Memory B cell (primary cell): ENCODE measurements around the gene SLC66A2.
"Not testable (repeated sequence)": the region's sequence is repeated elsewhere in the genome, so short reads cannot be mapped to it uniquely, and the experiment has no call there.

Source experiments
- ATAC-seq: fragments of 150-1000 bp; cut with Tn5 transposase; 2 replicates; pipeline ENCODE4 v1.10.0; 2021; ENCODE audit warnings: low read depth, mild to moderate bottlenecking, moderate library complexity
- DNase-seq, 2 donors: peaks; one replicate each; pipeline ENCODE4 v3.0.0; 2022; ENCODE audit warnings: low spot score in 2 of 2
- H3K27ac Mint-ChIP-seq: one replicate; pipeline ENCODE4 v1.8.0; 2022; ENCODE audit warnings: mild to moderate bottlenecking, moderate library complexity, mixed read lengths
- H3K27me3 Mint-ChIP-seq: one replicate; pipeline ENCODE4 v1.8.0; 2022; ENCODE audit warnings: mixed read lengths
- H3K36me3 Mint-ChIP-seq: one replicate; pipeline ENCODE4 v1.8.0; 2022; ENCODE audit warnings: mild to moderate bottlenecking, mixed read lengths
- H3K4me1 Mint-ChIP-seq: one replicate; pipeline ENCODE4 v1.8.0; 2022; ENCODE audit warnings: mixed read lengths
- H3K4me3 Mint-ChIP-seq: one replicate; pipeline ENCODE4 v1.8.0; 2022; ENCODE audit warnings: mild to moderate bottlenecking, moderate library complexity, mixed read lengths
- H3K9me3 Mint-ChIP-seq: one replicate; pipeline ENCODE4 v1.8.0; 2022; ENCODE audit warnings: mixed read lengths

Gene SLC66A2

DNA sequence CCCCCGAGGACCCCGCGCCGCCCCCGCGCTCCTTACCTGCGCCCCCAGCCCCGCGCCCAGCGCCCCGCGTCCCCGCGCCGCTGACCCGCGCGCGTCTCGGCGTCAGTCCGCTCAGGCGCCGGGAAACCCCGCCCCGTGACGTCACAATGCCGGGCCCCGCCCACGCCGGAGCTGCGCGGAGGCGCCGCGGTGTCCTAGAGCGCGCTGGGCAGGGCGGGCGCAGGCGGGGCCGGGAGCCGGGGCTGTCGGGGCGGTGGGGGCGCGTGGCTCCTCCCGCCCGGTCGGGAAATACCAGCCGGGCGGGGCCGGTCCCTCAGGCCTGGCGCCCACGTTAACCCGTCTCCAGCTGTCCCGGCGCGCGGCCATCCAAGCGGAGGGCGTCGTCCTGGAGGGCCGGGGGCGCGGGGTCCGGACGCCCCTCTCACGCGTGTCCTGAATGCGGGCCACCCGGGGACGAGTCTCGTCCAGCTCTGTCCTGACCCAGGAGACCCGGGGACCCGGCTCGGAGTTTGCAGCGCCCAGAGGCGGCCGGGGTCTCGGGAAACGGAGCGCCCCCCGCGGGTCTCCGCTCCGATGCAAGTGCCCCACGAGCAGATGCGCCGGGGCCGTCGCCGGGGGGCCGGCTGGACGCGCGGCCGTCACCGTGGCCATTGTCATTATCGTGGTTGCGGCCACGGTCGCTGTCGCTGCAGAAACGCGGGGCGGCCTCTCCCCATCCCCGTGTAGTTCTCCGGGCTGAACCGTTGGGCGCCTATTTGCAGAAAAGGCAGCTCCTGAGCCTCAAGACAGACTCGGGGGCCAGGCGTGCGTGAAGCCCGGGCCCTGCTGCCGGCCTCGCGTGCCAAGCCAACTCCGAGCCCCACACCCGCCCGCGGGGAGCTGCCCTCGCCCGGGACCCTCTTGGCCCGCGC lies at the start of gene SLC66A2:
Gene SLC66A2 (minus strand): TSS at position 109 of the 911 bp plus-strand sequence. CDS start 727 bp downstream, outside the sequence.
- no peaks in the 10 kb centered on the region for H3K9me3 Mint-ChIP-seq
- peak within 1 kb of the TSS; percentile 89 for H3K4me3 Mint-ChIP-seq
- H3K27me3 Mint-ChIP-seq, result no peaks in the 10 kb centered on the region
- peak; percentile 96 to 97 for DNase-seq
- H3K36me3 Mint-ChIP-seq, result peaks cover 5% of the 10 kb centered on the region
- H3K27ac Mint-ChIP-seq, result peak within 1 kb of the TSS; percentile 93
- H3K4me1 Mint-ChIP-seq, result peaks cover 18% of the 10 kb centered on the region
- peak; percentile 84 for ATAC-seq

DNA sequence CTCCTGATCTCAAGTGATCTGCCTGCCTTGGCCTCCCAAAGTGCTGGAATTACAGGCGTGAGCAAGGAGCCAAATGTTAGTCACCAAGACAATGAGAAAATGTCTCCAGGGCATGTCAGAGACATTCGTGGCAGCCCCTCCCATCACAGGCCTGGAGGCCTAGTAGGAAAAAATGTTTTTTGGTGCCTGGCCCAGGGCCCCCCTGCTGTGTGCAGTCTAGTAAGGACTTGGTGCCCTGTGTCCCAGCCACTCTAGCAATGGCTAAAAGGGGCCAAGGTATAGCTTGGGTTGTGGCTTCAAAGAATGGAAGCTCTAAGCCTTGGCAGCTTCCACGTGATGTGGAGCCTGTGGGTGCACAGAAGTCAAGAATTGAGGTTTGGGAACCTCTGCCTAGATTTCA lies 49.4 kb upstream of the SLC66A2 start:
- H3K27ac Mint-ChIP-seq, result no peak overlapping the region
- peaks cover 6% of the 10 kb centered on the region for H3K4me1 Mint-ChIP-seq
- DNase-seq (no peak), ATAC-seq (no peak)
- peaks cover 9% of the 10 kb centered on the region for H3K36me3 Mint-ChIP-seq
- H3K27me3 Mint-ChIP-seq, result peaks cover 1% of the 10 kb centered on the region
- peaks cover 7% of the 10 kb centered on the region for H3K9me3 Mint-ChIP-seq
- no peak overlapping the region for H3K4me3 Mint-ChIP-seq

- H3K4me3 Mint-ChIP-seq, H3K9me3 Mint-ChIP-seq, DNase-seq, ATAC-seq, H3K4me1 Mint-ChIP-seq, H3K36me3 Mint-ChIP-seq, H3K27me3 Mint-ChIP-seq, H3K27ac Mint-ChIP-seq: not testable (repeated sequence)
These were observed 48.2 kb upstream of the SLC66A2 start for GRCh38 chr18:79999701-80000100.

- H3K36me3 Mint-ChIP-seq, result no peaks in the 10 kb centered on the region
- H3K27ac Mint-ChIP-seq, result no peak overlapping the region
- H3K4me3 Mint-ChIP-seq, result no peak overlapping the region
- no peak for ATAC-seq
- peaks cover 6% of the 10 kb centered on the region for H3K4me1 Mint-ChIP-seq
- peaks cover 2% of the 10 kb centered on the region for H3K9me3 Mint-ChIP-seq
- DNase-seq, result no peak
- peaks cover 3% of the 10 kb centered on the region for H3K27me3 Mint-ChIP-seq
These were observed 40.0 kb upstream of the SLC66A2 start for GRCh38 chr18:79991494-79991893.

- DNase-seq (no peak), ATAC-seq (no peak)
- Mint-ChIP-seq H3K27ac (peak overlapping the region; percentile 95), H3K4me3 (peak overlapping the region; percentile 93), H3K4me1 (peaks cover 11% of the 10 kb centered on the region), H3K9me3 (no peaks in the 10 kb centered on the region), H3K27me3 (no peaks in the 10 kb centered on the region), H3K36me3 (peaks cover 2% of the 10 kb centered on the region)
These were observed 37.7 kb upstream of the SLC66A2 start for GRCh38 chr18:79989195-79989497.

GRCh38 chr18:79988451-79989194 lies 37.2 kb upstream of the SLC66A2 start, which contains the start of gene TXNL4A:
TSS of gene TXNL4A (minus strand) at chr18:79988563. CDS start at chr18:79988392, 171 bp downstream.
- DNase-seq, result peak in 1 of 2 donors; percentile 76
- peak within 1 kb of the TSS; percentile 95 for H3K27ac Mint-ChIP-seq
- peak; percentile 94 for ATAC-seq
- H3K4me3 Mint-ChIP-seq, result peak within 1 kb of the TSS; percentile 93
- H3K36me3 Mint-ChIP-seq, result peaks cover 6% of the 10 kb centered on the region
- no peaks in the 10 kb centered on the region for H3K9me3 Mint-ChIP-seq
- H3K4me1 Mint-ChIP-seq, result peaks cover 13% of the 10 kb centered on the region
- no peaks in the 10 kb centered on the region for H3K27me3 Mint-ChIP-seq

- DNase-seq (peak; percentile 61 to 82), ATAC-seq (peak; percentile 72)
- H3K27me3 Mint-ChIP-seq, result no peaks in the 10 kb centered on the region
- peak overlapping the region; percentile 95 for H3K27ac Mint-ChIP-seq
- no peaks in the 10 kb centered on the region for H3K9me3 Mint-ChIP-seq
- H3K4me3 Mint-ChIP-seq, result peak overlapping the region; percentile 93
- peaks cover 6% of the 10 kb centered on the region for H3K36me3 Mint-ChIP-seq
- H3K4me1 Mint-ChIP-seq, result peaks cover 15% of the 10 kb centered on the region
These were observed 36.6 kb upstream of the SLC66A2 start for GRCh38 chr18:79988071-79988450.

DNA sequence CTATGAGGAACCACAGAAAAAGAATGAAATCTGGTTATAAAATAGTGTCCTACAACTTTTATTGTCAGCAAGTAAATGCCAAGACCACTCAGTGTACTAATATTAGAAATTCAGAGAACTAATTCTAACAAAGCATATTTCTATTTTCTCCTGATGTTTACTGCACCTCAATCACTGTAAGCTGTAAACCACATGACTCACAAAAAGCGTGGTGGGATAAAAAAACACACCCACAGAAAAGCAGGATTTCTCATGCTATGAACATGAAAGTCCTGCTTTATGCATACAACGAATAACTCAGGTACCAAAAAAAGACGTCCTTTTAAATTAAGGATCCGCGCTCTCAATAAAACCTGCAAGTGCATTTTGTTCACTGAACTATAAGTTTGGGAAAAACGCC lies 36.1 kb upstream of the SLC66A2 start:
- H3K27ac Mint-ChIP-seq, result peak overlapping the region; percentile 95
- peaks cover 17% of the 10 kb centered on the region for H3K4me1 Mint-ChIP-seq
- no peak for ATAC-seq
- H3K27me3 Mint-ChIP-seq, result no peaks in the 10 kb centered on the region
- H3K36me3 Mint-ChIP-seq, result peaks cover 6% of the 10 kb centered on the region
- no peaks in the 10 kb centered on the region for H3K9me3 Mint-ChIP-seq
- H3K4me3 Mint-ChIP-seq, result peak overlapping the region; percentile 93
- no peak for DNase-seq

- H3K27me3 Mint-ChIP-seq, result no peaks in the 10 kb centered on the region
- H3K9me3 Mint-ChIP-seq, result no peaks in the 10 kb centered on the region
- H3K4me1 Mint-ChIP-seq, result peaks cover 24% of the 10 kb centered on the region
These were observed 35.3 kb upstream of the SLC66A2 start for GRCh38 chr18:79986726-79987125.

DNA sequence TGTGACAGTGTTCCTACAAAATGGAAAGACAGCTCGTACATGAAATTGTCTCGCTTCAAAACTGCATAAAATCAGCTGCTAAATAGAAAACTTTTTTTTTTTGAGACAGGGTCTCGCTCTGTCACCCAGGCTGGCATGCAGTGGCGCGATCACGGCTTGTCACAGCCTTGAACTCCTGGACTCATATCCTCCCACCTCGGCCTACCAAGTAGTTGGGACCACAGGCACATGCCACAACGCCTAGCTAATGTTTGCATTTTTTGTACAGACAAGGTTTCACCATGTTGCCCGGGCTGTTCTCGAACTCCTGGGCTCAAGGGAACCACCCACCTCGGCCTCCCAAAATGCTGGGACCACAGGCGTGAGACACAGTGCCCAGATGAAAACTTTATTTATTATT lies 33.7 kb upstream of the SLC66A2 start:
- DNase-seq (no peak), ATAC-seq (no peak)
- H3K4me3 Mint-ChIP-seq, result no peak overlapping the region
- peak overlapping the region; percentile 83 for H3K27ac Mint-ChIP-seq
- peaks cover 13% of the 10 kb centered on the region for H3K36me3 Mint-ChIP-seq
- H3K9me3 Mint-ChIP-seq, result no peaks in the 10 kb centered on the region
- H3K4me1 Mint-ChIP-seq, result peaks cover 28% of the 10 kb centered on the region
- H3K27me3 Mint-ChIP-seq, result no peaks in the 10 kb centered on the region

More at GRCh38 chr18:79986726-79987125, 35.3 kb upstream of the SLC66A2 start:
- H3K4me3 Mint-ChIP-seq, result peak overlapping the region; percentile 67
- H3K27ac Mint-ChIP-seq, result peak overlapping the region; percentile 85
- DNase-seq (no peak), ATAC-seq (no peak)
- H3K36me3 Mint-ChIP-seq, result peaks cover 10% of the 10 kb centered on the region

GRCh38 chr18:79983793-79984192 lies 32.3 kb upstream of the SLC66A2 start:
- no peak for DNase-seq

GRCh38 chr18:79983253-79983652 lies 31.8 kb upstream of the SLC66A2 start:
- Mint-ChIP-seq H3K4me1 (peaks cover 28% of the 10 kb centered on the region), H3K9me3 (no peaks in the 10 kb centered on the region), H3K4me3 (no peak overlapping the region), H3K27ac (no peak overlapping the region), H3K36me3 (peaks cover 13% of the 10 kb centered on the region), H3K27me3 (no peaks in the 10 kb centered on the region)
- ATAC-seq, result no peak
- no peak for DNase-seq

More at GRCh38 chr18:79983793-79984192, 32.3 kb upstream of the SLC66A2 start:
- Mint-ChIP-seq H3K4me3 (no peak overlapping the region), H3K9me3 (no peaks in the 10 kb centered on the region), H3K27me3 (no peaks in the 10 kb centered on the region), H3K27ac (peak overlapping the region; percentile 79), H3K36me3 (peaks cover 13% of the 10 kb centered on the region), H3K4me1 (peaks cover 28% of the 10 kb centered on the region)
- ATAC-seq, result no peak

GRCh38 chr18:79982736-79983135 lies 31.3 kb upstream of the SLC66A2 start:
- ATAC-seq, result no peak
- H3K9me3 Mint-ChIP-seq, result no peaks in the 10 kb centered on the region
- peaks cover 15% of the 10 kb centered on the region for H3K36me3 Mint-ChIP-seq
- peaks cover 31% of the 10 kb centered on the region for H3K4me1 Mint-ChIP-seq
- H3K27ac Mint-ChIP-seq, result no peak overlapping the region
- no peaks in the 10 kb centered on the region for H3K27me3 Mint-ChIP-seq
- no peak for DNase-seq
- H3K4me3 Mint-ChIP-seq, result no peak overlapping the region

DNA sequence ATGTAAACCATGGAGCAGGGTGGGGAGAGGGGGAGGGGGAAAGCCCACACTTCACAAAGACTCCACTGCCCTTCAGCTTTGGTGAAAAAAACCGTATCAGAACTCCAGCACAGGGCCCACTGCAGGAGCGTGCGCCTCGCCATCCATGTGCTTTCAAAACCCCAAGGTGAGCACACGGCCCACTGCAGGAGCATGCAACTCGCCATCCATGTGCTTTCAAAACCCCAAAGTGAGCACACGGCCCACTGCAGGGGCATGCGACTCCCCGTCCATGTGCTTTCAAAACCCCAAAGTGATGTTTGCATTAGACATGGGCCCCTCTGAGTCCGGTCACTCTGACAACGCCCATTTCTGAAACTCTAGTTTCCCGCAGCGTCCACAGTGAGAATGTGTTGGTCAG lies 29.1 kb upstream of the SLC66A2 start:
- Mint-ChIP-seq H3K4me3 (no peak overlapping the region), H3K4me1 (peaks cover 22% of the 10 kb centered on the region)
- ATAC-seq, result no peak

More for the DNA sequence above, 29.1 kb upstream of the SLC66A2 start:
- H3K27me3 Mint-ChIP-seq, result no peaks in the 10 kb centered on the region
- DNase-seq, result no peak
- no peaks in the 10 kb centered on the region for H3K9me3 Mint-ChIP-seq
- no peak overlapping the region for H3K27ac Mint-ChIP-seq
- peaks cover 17% of the 10 kb centered on the region for H3K36me3 Mint-ChIP-seq
